Measurements from ENCODE around the gene GNG13. TPM values are rescaled to one million over a fixed set of nuclear protein-coding genes. Genes with fewer than 3 reads are reported as not detected.

Gene GNG13
- total and polyA plus RNA-seq, 2 donors (not counting 3 experiments of a cell fraction or from before 2014, with no cell fraction given), result not detected

GRCh38 chr16:822909-823297 lies 22.4 kb upstream of the GNG13 start:
- CTCF ChIA-PET, result no interaction called here
- FAIRE-seq (no peak), DNase-seq (ENCODE audit: low read depth, low spot score) (no peak)
- BruUV-seq (replicated peaks), result no TSS peak
- no peaks in the 10 kb centered on the region for H3K27me3 ChIP-seq (ENCODE audit: control insufficient read depth in 2 of 2, insufficient read depth in 2 of 2, low read length in 2 of 2)
- no peak overlapping the region for H3K4me2 ChIP-seq (ENCODE audit: insufficient read depth, low read length)
- POLR2A ChIA-PET, result no interaction called here
- no peaks in the 10 kb centered on the region for H3K36me3 ChIP-seq (ENCODE audit: control insufficient read depth in 2 of 2, extremely low read depth in 1 of 2, insufficient read depth in 2 of 2, low read length in 2 of 2)
- H3K9me3 ChIP-seq (replicated peaks; ENCODE audit: control insufficient read depth, insufficient read depth, low read length), result no peaks in the 10 kb centered on the region
- H3K9me1 ChIP-seq (replicated peaks; ENCODE audit: control insufficient read depth, extremely low read depth, insufficient read depth, low read length), result no peaks in the 10 kb centered on the region
- no peak overlapping the region for H3K27ac ChIP-seq (ENCODE audit: insufficient read depth, low read depth, low read length)
- H3K79me2 ChIP-seq (ENCODE audit: control insufficient read depth, insufficient read depth, low read length), result no peaks in the 10 kb centered on the region
- no peaks in the 10 kb centered on the region for H4K20me1 ChIP-seq (replicated peaks; ENCODE audit: control insufficient read depth, extremely low read depth, insufficient read depth, low read length)
- intact Hi-C loops (cut with micrococcal nuclease), result no loop called here
- no peak overlapping the region for H3K4me3 ChIP-seq (replicated peaks in 1 of 3; ENCODE audit: insufficient read depth in 1 of 3, low read depth in 1 of 3, low read length in 3 of 3)
- H3K9ac ChIP-seq (replicated peaks; ENCODE audit: extremely low read depth, insufficient read depth, low read length), result no peak overlapping the region
- dilution Hi-C loops (cut with MboI; ENCODE audit: extremely low pct_ligation_motif_present, low sequenced_read_pairs), result no loop called here
- TF ChIP-seq JUN (IDR thresholded peaks at IDR 0.05; ENCODE audit: borderline replicate concordance, insufficient read depth, insufficient read length, low read depth), result no peak
- TF ChIP-seq GATA2 (IDR thresholded peaks at IDR 0.05; ENCODE audit: insufficient read depth, insufficient read length, low read depth, low read length), result no peak
- TF ChIP-seq POLR2AphosphoS5 (IDR thresholded peaks at IDR 0.05; ENCODE audit: insufficient read depth, low read depth, low read length), result no peak
- no peak for TF ChIP-seq CTCF (IDR thresholded peaks at IDR 0.05; ENCODE audit: extremely low read depth in 1 of 2, insufficient read depth in 1 of 2, low read depth in 1 of 2, low read length in 2 of 2)
- TF ChIP-seq EZH2 (IDR thresholded peaks at IDR 0.05; ENCODE audit: borderline replicate concordance, low read depth, low read length, severe bottlenecking), result no peak
- TF ChIP-seq FOS (IDR thresholded peaks at IDR 0.05; ENCODE audit: borderline replicate concordance, insufficient read depth, low read length), result no peak
- TF ChIP-seq MAX (IDR thresholded peaks at IDR 0.05; ENCODE audit: insufficient read depth, insufficient read length), result no peak
- no peak for TF ChIP-seq POLR2A (IDR thresholded peaks at IDR 0.05; ENCODE audit: low read depth, low read length)
- TF ChIP-seq MYC (IDR thresholded peaks at IDR 0.05; ENCODE audit: low read depth, low read length), result no peak
- H3K4me1 ChIP-seq (ENCODE audit: control insufficient read depth, extremely low read depth, insufficient read depth, low read length), result no peaks in the 10 kb centered on the region
- no peak overlapping the region for H2AFZ ChIP-seq (ENCODE audit: low read depth, low read length)
